DOHH2 (cell line): ENCODE measurements around the gene FAM168B.

Experiments
- H3F3A ChIP-seq: fragments of 200-600 bp; sonication (generic), shearing (Covaris generic); 2 replicates; pipeline ENCODE4 v1.6.0; 2016; ENCODE audit warnings: antibody characterized with exemption, mild to moderate bottlenecking; ENCODE audit not compliant: control insufficient read depth, insufficient read depth
- H3K27ac ChIP-seq: fragments of 200-600 bp; sonication (generic); 2 replicates; pipeline ENCODE4 v1.5.1; 2014; ENCODE audit warnings: low read depth, mild to moderate bottlenecking, low read length, moderate library complexity
- H3K27me3 ChIP-seq: fragments of 200-600 bp; sonication (generic); 2 replicates; pipeline ENCODE4 v1.6.1; 2014; ENCODE audit warnings: mild to moderate bottlenecking, low read length, mixed read lengths; ENCODE audit not compliant: control insufficient read depth
- H3K36me3 ChIP-seq: fragments of 200-600 bp; sonication (generic); 2 replicates; pipeline ENCODE4 v1.6.1; 2014; ENCODE audit warnings: mild to moderate bottlenecking, low read length, moderate library complexity, mixed read lengths; ENCODE audit not compliant: control insufficient read depth
- H3K4me1 ChIP-seq: fragments of 200-600 bp; sonication (generic); 2 replicates; pipeline ENCODE4 v1.6.1; 2014; ENCODE audit warnings: mild to moderate bottlenecking, low read length, mixed read lengths; ENCODE audit not compliant: control insufficient read depth
- H3K4me2 ChIP-seq: fragments of 200-600 bp; sonication (generic); 2 replicates; pipeline ENCODE4 v1.6.0; 2014; ENCODE audit warnings: mild to moderate bottlenecking, low read length, moderate library complexity
- H3K4me3 ChIP-seq: fragments of 200-600 bp; sonication (generic); 2 replicates; pipeline ENCODE4 v1.5.1; 2014; ENCODE audit warnings: mild to moderate bottlenecking, low read length, mixed read lengths
- H3K79me2 ChIP-seq: fragments of 200-600 bp; sonication (generic); 2 replicates; pipeline ENCODE4 v1.6.1; 2014; ENCODE audit warnings: mild to moderate bottlenecking, low read length, mixed read lengths; ENCODE audit not compliant: control insufficient read depth
- H3K9me2 ChIP-seq: fragments of 200-600 bp; sonication (generic); replicated peaks from 2 replicates; pipeline ENCODE4 v1.6.1; 2014; ENCODE audit warnings: mild to moderate bottlenecking, low read length, mixed read lengths; ENCODE audit not compliant: control insufficient read depth
- H3K9me3 ChIP-seq: fragments of 200-600 bp; sonication (generic); 2 replicates; pipeline ENCODE4 v1.6.1; 2014; ENCODE audit warnings: antibody characterized with exemption, low read length, mixed read lengths; ENCODE audit not compliant: control insufficient read depth, insufficient read depth
- H4K20me1 ChIP-seq: fragments of 200-600 bp; sonication (generic); 2 replicates; pipeline ENCODE4 v1.6.0; 2014; ENCODE audit warnings: low read depth, mild to moderate bottlenecking, antibody characterized with exemption, low read length, moderate library complexity; ENCODE audit not compliant: control insufficient read depth, insufficient read depth
- CTCF ChIP-seq: fragments of 200-600 bp; sonication (generic); IDR thresholded peaks from one replicate; pipeline ENCODE4 v1.5.1; 2014; ENCODE audit warnings: antibody characterized with exemption, mild to moderate bottlenecking, low read depth, low read length; ENCODE audit not compliant: poor library complexity, severe bottlenecking
- EZH2phosphoT487 ChIP-seq: fragments of 200-600 bp; sonication (generic); IDR thresholded peaks from 2 replicates; pipeline ENCODE4 v1.6.1; 2017; ENCODE audit warnings: borderline replicate concordance, mild to moderate bottlenecking, antibody characterized with exemption, low read length, moderate library complexity, mixed read lengths

Gene FAM168B

GRCh38 chr2:131058920-131059319, 34.3 kb downstream of the FAM168B start:
- Histone ChIP-seq H3K27ac (no peak overlapping the region), H3K4me1 (peaks cover 2% of the 10 kb centered on the region; the same call in 1 of the 2 replicates), H3K79me2 (peaks cover 89% of the 10 kb centered on the region), H3K36me3 (peaks cover 86% of the 10 kb centered on the region), H4K20me1 (peaks cover 10% of the 10 kb centered on the region), H3K27me3 (no peaks in the 10 kb centered on the region), H3K4me2 (no peak overlapping the region), H3K9me2 (no peaks in the 10 kb centered on the region), H3K9me3 (no peaks in the 10 kb centered on the region), H3K4me3 (no peak overlapping the region), H3F3A (peaks cover 2% of the 10 kb centered on the region; the same call in 1 of the 2 replicates)
- TF ChIP-seq CTCF (no peak), EZH2phosphoT487 (no peak)

- Histone ChIP-seq H4K20me1 (peaks cover 10% of the 10 kb centered on the region), H3K79me2 (peaks cover 84% of the 10 kb centered on the region), H3F3A (peaks cover 2% of the 10 kb centered on the region; the same call in 1 of the 2 replicates), H3K9me2 (no peaks in the 10 kb centered on the region), H3K4me2 (no peak overlapping the region), H3K4me3 (no peak overlapping the region), H3K36me3 (peaks cover 85% of the 10 kb centered on the region), H3K27me3 (no peaks in the 10 kb centered on the region), H3K9me3 (no peaks in the 10 kb centered on the region), H3K27ac (no peak overlapping the region), H3K4me1 (no peaks in the 10 kb centered on the region)
- no peak for TF ChIP-seq EZH2phosphoT487
- no peak for TF ChIP-seq CTCF
These were observed 34.9 kb downstream of the FAM168B start for GRCh38 chr2:131058214-131058843.

GRCh38 chr2:131056932-131057287, 36.4 kb downstream of the FAM168B start:
- Histone ChIP-seq H3K4me3 (no peak overlapping the region), H3K9me3 (no peaks in the 10 kb centered on the region), H3K4me2 (no peak overlapping the region), H3K27me3 (no peaks in the 10 kb centered on the region), H3F3A (peaks cover 2% of the 10 kb centered on the region; the same call in 1 of the 2 replicates), H3K27ac (no peak overlapping the region), H4K20me1 (peaks cover 10% of the 10 kb centered on the region), H3K4me1 (no peaks in the 10 kb centered on the region), H3K79me2 (peaks cover 69% of the 10 kb centered on the region), H3K9me2 (no peaks in the 10 kb centered on the region), H3K36me3 (peaks cover 85% of the 10 kb centered on the region)
- TF ChIP-seq EZH2phosphoT487: no peak
- TF ChIP-seq CTCF: no peak
